Middle frontal gyrus (tissue), 1 donor: Measurements from ENCODE around the gene FNTB.

Source experiments
- DNase-seq: peaks from one replicate; pipeline ENCODE4 v3.0.0-alpha.2; 2015; ENCODE audit warnings: low spot score; ENCODE audit errors: extremely low spot score

FNTB gene

DNA sequence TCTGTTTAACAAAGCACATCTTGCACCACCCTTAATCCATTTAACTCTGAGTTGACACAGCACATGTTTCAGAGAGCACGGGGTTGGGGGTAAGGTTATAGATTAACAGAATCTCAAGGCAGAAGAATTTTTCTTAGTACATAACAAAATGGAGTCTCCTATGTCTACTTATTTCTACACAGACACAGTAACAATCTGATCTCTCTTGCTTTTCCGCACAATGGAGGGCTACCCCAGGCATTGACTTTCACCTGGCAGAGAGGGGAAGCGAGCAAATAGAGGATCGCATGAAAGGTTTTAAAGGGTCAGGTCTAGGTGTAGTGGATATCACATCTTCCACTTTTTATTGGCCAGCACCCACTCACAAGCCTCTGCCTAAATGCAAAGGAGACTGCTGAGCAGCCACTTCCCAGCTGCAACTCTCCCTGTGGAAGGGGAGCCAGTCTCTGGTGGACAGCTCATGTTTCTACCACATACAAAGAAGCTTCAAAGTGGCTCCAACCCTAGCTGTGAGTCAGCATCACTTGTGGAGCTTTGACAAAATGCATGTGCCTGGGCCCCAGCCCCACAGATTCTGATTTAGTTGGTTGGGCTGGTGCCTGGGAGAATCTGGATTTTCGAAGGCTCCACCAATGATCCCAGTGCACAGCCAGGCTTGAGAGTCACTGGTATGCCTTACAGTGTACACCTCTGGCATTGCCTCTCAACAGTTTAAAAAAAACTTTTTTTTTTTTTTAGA is 7.2 kb upstream of the FNTB start:
- DNase-seq: no peak

DNA sequence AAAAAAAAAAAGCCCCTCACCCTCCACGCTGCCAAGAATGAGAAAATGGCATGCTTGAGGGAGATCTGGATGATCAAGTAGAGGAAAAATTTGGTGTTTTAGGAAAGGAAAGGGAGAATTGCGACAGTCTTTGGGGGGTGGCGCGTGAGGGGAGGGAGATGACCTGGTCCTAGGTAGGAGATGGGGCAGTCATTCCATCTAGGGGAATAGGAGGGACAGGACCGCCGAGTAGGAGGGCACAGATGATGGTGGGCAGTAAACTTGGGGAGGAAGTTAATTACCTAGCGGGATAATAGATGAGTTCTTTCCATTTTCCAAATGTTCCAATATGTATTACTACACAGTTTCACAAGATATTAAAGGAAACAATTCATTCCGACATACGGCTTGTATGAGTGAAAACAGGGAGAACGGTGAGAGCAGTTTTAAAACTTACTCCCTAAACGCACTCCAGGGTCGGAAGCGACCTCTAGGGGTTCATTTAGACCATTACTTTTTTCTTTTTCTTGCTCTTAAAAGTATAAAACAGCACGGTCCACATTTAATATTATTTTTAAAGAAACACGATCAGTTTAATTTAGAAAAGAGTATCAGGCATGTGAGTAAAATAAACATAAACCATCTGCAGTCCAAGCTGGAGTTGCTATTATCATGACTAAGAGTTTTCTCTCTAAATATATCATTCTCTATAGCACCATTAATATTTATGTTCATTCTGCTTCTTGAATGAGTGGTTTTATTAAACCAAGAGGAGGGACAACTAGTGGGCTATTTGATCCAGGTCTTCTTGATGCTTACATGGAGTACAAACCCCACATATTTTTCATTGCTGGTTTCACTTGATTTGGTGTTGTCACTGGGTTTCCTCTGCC is 3.0 kb upstream of the FNTB start:
- DNase-seq: no peak

DNA sequence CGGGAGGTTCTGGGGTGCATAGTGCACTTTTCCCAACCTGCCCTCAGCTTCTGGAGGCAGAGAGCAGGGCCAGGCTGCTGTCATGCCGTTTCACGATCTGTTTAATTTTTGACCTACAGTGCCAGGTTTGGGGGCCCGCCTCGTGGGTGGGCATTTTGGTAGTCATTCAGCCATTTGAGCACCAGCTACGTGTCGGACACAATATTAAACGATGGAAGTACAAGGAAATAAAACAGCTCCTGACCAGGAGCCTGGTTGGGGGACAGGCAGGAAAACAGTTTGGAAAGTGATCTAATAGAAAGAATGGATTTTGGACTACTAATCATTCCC is 708 bp downstream of the FNTB start:
- DNase-seq: no peak

DNA sequence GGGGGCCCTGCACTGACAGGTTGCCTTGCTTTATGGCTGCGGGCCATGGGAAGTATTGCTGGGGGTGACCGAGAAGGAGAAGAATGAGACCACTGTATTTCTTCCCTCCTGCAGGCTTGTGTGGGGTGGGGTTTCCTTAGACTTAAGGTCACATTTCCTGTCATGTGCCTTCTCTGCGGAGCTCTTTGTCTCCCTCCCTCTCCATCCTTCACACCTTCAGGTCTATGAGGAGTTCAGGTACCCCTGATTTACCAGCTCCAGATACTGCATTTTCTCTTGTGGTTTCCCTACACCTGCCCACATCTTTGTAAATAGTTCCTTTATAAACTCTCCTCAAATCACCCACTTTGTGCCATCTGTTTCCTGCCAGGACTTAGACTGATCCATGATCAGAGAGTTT is 3.6 kb downstream of the FNTB start:
- no peak for DNase-seq

DNA sequence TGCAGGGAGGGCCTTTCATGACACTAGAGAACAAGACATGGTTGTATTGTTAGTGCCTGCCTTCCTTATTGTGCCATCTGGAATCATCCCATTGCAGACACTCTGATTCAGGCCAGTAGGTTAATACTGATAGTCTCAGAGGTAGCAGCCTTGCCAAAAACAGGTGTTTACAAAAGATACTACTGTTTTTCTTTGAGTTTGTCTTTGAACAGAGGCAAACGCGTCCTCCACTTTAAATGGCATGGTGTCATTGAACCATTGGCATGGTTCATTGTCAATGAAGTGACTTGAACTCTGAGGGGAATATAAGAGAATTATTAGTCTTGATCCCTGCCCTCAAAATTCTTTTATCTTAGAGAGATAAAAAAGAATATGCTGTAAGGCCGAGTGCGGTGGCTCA is 4.2 kb downstream of the FNTB start:
- no peak for DNase-seq

DNA sequence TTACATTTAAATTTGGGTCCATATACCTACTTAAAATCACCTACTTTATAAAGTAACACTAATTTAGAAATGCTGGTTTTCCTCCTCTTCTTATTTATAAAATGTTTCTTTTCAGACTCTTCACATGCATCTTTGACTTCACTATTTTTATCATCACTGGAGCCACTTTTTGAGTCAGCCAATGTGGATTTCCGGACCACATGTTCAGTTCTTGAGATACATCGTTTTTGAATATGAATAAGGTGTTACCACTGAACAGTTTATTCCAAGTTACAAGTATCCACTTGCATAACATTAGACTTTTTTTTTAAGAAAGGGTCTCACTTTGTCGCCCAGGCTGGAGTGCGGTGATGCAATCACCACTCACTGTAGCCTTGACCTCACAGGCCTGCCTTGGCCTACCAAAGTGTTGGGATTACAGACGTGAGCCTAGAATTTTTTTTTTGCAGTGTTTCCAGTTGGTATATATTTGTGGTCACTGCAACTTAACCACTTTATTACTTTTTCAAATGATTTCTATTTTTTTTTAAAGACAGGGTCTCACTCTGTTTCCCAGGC is 5.7 kb downstream of the FNTB start:
- DNase-seq: no peak

DNA sequence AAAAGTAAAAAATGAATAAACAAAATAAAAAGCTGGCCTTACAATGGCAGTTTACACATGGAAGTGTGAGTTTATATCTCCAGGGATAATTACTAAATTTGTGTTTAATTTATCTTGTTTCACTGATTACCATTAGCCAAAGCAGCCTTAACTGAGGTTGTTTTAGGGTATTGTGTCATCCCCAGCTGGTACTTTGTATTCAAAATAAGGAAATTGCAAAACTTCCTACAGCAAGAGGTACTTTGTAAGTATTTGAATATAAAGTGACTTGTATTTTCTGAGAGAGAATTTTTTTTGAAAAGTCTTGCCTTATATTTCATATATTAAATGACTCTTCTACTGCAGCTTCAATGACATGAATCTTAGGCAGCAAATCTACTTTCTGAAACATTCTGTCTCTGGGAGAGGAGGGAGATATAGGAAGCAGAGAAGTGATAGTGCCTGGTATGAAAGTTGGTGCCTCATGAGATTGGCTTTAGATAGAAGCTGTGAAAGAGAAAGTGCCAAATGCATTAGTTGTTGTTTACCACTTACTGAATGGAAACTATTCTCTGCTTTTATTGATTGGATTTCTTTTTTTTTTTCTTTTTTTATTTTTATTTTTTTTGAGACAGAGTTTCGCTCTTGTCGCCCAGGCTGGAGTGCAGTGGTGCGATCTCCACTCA is 6.7 kb downstream of the FNTB start:
- no peak for DNase-seq

DNA sequence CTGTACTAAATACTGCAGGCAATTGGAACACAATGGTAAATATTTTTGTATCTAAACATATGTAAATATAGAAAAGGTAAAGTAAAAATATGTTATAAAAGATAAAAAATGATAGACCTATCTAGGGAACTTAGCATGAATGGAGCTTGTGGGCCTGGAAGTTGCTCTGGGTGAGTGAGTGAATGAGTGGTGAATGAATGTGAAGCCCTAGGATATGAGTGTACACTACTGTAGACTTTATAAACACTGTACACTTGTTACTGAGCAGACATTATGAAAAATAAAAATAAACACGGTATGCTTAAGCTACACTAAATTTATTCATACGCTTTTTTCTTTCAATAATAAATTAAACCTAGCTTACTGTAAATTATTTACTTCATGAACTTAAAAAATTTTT is 7.8 kb downstream of the FNTB start:
- no peak for DNase-seq

DNA sequence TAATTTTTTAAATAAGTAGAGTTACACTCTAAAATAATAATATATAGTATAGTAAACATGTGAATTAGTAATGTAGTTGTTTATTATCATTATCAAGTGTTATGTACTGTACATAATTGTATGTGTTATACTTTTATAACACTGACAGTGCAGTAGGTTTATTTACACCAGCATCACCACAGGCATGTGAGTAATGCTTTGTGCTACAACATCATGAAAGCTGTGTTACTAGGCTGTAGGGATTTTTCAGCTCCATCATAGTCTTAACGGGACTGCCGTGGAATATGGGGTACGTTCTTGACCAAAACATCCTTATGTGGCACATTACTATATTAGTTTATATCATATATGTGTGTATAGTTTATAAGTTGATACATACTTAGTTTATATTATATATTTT is 8.6 kb downstream of the FNTB start:
- DNase-seq: no peak

DNA sequence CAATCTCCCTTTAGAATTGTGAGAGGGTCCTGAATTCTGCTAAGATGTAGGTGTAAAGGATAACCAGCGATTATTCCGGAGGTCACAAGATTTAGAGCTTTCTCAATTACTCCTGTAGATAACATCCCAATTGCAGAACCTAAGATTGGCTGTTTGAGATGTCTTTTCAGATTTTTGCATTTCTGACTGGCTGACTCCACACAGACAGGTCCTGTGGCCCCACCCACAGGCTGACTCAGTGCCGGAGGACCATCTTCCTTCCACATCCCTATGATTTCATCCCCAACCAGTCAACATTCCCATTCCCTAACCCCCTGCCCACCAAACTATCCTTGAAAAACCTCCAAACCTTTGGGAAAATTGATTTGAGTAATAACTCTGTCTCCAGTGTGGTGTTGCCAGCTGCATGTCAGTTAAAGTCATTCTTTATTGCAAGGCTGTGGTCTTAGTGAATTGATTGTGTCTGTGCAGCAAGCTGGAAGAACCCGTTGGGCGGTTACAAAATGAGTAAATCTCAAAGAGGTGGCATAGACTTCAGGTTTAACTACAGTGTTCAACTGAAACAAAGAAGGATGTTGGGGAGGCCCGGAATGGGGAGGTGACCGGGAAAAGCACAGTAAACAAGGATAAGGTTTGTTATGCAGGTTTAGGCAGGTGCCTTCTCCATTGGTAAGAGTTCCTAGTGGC is 10.6 kb downstream of the FNTB start:
- no peak for DNase-seq

DNA sequence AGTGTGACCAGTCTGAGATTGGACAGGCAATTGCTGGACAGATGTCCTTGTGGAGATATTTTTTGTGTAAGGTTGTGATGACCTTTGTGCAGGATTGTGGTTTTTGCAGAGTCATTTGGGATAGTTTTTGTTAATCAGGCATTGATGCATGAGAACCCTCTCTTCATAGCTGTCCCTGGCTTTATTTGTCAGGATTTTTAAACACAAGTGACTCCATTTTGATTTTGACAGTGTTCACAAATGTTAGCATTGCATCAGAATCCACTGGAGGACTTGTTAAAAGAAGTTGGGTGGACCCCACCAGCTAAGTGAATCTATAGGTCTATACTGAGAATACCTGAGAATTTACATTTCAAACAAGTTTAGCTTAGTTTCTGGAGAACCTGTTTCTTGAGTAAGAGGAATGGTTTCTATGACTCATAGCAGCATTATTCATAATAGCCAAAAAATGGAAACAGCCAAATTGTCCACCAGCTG is 11.8 kb downstream of the FNTB start:
- DNase-seq: no peak

DNA sequence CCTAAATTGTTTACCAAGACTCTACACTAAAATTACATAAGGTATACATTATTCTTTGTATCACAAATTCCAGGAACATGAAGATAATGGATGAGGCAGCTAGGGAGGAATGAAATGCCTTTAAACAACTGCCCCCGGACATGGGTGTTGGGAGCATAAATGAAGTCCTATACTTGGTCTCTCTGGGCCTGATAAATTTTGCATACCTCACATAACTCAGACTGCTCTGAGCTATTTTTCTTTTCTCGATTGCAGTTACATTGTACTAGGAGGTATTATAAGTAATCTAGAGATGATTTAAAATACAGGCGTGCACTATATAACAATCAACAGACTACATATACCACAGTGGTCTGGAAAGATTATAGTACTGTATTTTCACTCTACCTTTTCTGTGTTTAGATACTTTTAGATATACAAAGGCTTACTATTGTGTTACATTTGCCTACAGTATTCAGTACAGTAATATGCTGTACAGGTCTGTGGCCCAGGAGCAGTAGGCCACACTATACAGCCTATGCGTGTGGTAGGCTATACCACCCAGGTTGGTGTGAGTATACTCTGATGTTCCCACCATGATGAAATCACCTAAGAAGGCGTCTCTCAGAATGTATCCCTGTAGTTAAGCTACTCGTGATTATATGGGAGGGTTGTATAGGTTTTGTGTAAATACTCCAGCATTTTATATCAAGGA is 14.3 kb downstream of the FNTB start:
- DNase-seq: no peak

DNA sequence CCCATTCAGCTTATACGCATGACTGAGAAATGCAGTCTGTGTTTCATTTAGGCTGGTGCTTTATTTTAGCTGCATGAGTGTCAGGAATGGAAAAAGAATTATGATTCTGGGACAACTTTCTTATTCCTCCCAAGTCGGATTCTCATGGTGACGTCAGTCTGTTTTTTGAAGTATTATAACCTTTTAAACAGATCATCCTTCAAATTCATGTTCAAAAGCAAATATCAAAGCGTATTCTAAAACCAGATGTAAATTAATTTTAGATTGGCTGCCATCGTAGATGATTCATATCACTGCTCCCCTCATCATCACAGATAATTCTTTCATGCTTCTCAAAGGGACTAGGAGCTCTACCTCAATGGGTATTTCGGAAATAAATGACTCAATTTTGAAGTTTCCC is 15.0 kb downstream of the FNTB start:
- no peak for DNase-seq

DNA sequence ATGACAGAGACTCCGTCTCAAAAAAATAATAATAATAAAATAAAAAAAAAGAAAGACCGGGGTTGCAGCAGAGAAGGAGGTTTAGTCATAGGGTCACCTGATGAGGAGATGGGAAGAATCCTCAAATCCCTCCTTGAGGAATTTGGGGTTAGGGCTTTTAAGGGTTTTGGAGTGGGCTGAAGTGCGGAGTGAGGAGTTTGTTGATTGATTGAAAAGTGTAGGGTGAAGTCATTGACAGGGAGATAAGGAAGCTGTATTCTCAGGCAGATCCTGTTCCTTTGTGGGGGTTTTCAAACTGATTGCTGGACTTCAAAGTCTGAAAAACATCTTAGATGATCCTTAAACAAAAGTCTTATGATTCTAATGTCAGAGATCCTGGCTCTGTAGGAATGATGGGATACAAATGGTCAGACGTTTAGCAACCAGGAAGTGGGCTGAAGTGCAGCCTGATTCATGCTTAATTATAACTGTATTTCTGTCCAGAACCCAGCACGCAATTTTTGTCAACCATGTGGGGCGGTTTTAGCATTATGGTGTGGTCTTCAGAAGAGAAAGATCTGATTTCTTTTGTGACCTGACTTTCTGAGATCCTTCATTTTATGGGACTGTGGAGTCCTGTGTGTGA is 16.0 kb downstream of the FNTB start:
- no peak for DNase-seq

DNA sequence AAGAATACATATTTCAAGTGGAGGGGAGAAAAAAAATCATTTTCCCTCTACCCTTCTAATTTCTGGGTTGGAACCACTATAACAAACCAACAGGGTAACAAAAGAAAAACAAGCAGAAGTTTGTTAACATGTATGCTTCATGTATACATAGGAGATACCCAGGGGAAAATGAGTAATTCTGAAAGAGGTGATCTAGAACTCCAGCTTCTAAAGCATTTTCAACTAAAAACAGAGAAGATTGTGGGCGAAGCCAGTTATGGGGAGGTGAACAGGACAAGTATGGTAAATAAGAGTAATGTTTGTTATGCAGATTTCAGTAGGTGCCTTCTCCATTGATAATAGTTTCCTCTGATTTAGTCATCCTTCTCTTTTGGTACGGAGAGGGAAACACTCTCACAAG is 16.7 kb downstream of the FNTB start:
- no peak for DNase-seq

DNA sequence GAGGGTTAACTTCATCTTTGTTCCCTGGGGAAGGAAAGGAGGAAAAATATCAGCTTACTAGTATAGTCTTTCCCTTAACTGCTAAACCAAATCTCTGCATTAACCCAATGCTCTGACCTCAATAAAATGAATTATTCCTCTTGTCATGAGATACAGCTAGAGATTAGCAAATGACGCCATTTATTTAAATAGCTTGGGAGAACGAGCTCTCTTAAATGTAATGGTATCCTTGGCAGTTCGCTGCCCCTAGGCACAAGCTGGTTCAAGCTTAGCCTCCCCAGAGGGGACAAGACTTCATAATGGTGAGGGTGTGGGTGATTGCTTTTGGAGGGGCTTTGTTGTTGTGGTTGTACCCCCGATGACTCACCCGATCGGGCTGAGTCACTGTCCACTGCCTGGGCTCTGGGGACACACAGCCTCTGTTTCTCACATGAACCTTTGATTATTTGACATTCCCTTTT is 19.6 kb downstream of the FNTB start:
- DNase-seq: no peak

DNA sequence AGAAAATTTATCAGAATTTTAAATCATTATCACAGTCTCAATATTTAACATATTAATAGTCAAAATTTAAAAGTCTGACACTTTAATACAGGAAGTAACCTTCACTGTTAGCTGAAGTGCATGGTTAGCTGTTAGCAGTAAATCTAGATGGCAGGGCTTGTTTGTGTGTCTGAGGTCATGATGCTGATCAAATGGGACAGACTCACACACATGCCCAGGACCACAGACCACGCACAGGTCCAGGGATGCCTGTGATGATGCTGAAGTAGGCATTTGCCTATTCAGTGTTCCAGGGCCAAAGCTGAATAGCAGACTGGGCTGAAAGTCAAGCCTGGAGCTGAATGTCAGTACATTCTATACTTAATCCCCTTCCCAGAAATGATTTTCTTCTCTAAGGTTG is 20.5 kb downstream of the FNTB start:
- DNase-seq: no peak

DNA sequence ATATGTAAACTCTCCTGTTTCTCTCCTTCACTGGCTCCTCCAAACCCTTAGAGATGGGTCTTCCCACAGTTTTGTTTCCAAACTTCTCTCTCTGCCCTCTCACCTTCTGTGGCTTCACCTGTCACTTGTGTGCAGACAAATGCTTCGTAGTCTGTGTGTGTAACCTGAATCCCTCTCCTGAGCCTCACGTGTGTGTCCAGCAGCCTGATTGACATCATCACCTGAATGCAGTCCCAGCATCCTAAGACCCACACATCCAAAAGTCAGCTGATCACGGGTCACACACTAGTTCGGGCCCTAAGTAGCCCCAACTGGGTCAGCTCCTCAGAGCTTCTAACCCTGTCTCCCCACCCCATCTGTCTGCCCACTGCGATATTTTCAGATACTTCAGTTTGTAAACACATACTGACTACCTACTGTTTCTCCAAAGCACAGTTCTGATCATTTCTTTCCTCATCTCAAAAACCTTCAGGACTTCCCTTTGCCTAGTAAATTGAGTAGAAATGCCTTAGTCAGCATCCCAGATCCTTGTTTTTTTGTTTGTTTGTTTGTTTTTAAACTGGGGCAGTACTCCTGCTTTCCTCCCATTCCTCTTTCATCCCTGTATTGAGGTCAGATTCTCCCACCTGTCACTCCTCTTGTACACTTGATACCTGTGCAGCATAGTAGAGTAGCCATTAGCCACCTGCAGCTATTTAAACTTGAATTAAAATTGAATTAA is 23.7 kb downstream of the FNTB start:
- no peak for DNase-seq

DNA sequence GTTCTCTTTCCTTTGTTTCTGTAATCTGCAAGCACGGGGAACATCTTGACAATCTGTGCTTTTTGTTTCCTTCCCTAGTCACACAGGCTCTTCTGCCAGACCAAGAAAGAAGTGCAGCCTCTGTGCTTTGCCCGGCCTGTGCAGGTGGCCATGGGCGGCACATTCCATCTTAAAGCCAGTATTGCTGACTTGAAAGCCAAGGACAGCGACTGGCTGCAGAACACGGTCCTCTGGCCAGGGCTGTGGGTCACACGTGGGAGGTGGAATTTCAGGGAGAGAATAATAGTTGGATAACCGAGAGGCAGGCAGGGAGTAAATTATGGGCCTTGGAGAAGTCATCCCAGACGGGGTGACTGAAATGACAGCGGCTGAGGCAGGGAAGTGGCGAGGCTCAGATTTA is 24.8 kb downstream of the FNTB start:
- no peak for DNase-seq

DNA sequence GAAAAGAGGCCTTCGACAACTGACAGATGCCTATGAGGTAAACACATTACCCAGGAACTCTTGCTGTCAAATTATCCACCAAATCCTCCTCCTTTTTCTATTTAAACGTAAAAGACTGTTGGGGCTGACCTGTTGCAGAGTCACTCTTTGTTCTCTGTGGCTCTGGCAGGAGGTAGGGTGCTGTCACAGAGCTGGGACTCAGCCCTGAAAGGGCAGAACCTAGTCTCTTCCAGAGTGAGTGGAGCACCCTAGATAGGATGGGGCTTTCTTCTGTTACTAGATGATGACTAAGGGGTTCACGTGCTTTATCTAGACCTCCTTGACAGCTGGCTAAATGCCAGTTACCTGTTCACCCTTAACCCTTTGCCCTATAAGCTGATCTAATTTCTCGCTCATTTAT is 25.7 kb downstream of the FNTB start:
- no peak for DNase-seq
